ENCODE data around the gene SEC24A. TPM values are rescaled to one million over a fixed set of nuclear protein-coding genes. Genes with fewer than 3 reads are reported as not detected.
"Not testable (repeated sequence)": the region's sequence is repeated elsewhere in the genome, so short reads cannot be mapped to it uniquely, and the experiment has no call there.

Gene SEC24A
- 6.8 and 8.0 TPM in 2 replicates for total RNA-seq (2014; rRNA removed; shearing (Covaris generic))

DNA sequence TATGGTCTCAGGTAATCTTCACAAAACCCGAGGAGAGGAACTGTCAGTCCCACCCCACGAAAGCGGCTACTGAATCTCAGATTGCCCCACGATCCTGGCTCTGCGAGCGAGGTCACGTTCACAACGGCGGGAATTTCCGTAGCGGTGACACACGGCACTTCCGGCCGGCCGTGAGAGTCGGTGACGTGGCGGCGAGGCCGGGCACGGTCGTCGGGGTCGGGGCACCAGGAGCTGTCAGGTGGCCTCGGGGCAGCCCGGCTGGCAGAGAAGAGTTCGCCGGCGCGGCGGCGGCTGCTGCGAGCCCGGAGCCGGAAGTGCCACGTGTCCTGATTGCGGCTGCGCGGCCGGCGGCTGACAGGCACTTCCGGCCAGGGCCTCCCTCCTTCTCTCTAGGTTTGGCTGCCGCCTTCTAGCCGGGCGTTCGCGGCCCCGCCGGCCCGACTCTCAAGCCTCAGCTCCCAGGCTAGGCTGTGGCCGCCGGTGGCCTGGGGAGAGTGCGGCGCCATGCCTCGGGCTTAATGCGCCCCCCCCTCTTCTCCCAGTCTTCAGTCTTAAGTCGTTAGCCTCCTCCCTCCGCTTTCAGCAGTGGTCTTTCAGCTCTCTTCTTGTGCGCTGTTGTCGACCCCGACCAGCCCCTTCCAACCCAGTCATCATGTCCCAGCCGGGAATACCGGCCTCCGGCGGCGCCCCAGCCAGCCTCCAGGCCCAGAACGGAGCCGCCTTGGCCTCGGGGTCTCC is at the start of gene SEC24A:
TSS of gene SEC24A (plus strand) at position 361 of the 738 bp plus-strand sequence. CDS start at position 653, 292 bp downstream.
- in situ Hi-C loops (cut with HindIII; ENCODE audit: low sequenced_read_pairs): no loop called here
- DNase-seq (ENCODE audit: low spot score): peak; percentile 83

DNA sequence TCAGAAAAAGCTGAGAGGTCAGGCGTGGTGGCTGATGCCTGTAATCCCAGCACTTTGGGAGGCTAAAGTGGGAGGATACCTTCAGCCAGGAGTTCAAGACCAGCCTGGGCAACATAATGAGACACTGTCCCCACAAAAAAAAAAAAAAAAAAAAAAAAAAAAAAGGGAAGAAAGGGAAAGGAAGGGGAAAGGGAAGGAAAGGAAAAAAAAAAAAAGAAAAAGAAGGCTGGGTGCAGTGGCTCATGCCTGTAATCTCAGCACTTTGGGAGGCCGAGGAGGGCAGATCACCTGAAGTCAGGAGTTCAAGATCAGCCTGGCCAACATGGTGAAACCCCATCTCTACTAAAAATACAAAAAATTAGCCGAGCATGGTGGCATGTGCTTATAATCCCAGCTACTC is 48.8 kb upstream of the SEC24A start:
- in situ Hi-C loops (cut with HindIII; ENCODE audit: low sequenced_read_pairs); DNase-seq (ENCODE audit: low spot score): not testable (repeated sequence)

DNA sequence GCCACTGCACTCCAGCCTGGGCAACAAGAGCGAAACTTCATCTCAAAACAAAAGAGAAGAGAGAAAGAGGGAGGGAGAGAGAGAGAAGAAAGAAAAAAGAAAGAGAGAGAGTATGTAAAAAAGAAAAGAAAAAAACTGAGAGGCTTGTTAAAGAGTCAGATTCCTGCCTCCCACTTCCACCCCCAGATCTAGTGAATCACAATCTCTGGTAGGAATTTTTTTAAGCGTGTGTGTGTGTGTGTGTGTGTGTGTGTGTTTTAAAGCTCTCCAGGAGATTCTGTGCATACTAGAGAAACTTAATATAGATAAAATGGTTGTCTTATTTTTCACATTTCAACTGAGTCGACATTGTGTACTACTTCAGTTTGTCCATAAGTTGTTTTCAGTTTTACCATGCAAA is 48.0 kb upstream of the SEC24A start:
- in situ Hi-C loops (cut with HindIII; ENCODE audit: low sequenced_read_pairs): no loop called here
- no peak for DNase-seq (ENCODE audit: low spot score)

DNA sequence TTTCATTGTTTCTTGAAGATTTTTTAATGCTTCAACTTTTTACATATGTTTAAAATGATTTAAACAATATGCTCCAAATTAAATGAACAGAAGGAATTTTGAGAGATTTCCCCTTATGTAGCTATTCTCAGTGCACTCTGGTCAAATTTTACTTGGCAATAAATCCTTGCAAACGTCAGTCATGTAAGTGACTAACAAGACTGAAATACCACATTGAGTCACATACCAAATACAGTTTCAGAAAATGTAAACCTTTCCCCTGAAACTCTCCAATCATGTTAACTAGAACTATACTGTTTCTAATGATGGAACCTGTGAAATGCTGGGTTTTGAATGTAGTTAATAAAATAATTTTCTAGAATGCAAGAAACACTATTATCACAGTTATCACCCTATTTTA is 45.5 kb upstream of the SEC24A start:
- in situ Hi-C loops (cut with HindIII; ENCODE audit: low sequenced_read_pairs): no loop called here
- no peak for DNase-seq (ENCODE audit: low spot score)

DNA sequence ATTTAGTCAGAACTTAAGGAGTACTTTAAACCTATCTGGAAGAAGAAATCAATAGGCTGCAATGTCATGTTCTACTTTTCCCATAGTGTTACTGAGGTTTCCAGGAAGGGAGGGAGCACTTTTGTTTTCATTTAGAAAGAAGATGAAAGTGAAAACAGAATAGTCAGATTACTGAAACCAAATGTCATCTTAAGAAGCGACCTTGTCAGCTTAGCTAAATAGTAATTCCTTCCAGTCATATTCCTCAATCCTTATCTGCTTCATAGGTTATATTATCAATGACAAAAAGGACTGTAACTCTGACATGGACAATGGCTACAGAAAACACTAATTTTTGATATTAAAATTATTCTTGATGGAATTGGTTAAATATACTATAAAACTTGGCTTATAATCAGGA is 43.7 kb upstream of the SEC24A start:
- in situ Hi-C loops (cut with HindIII; ENCODE audit: low sequenced_read_pairs): no loop called here
- DNase-seq (ENCODE audit: low spot score): no peak

DNA sequence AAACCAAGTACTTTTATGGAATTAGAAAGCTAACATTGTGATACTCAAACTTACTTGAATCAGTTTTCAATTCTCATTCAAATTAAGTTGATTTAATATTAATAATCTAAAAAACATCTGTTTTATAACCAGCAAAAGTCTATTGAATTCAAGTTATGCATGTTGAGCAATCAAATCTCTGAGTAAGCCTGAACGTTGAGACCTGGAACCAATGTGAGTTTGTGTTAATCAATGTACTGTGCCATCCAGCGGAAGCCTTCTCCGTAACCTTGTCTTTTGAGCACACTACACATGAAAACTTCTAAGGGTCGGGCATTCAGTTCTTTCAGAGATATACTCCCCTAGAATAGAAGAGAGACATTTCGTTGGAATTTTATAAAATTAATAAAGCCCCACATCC is 41.9 kb upstream of the SEC24A start:
- no peak for DNase-seq (ENCODE audit: low spot score)
- in situ Hi-C loops (cut with HindIII; ENCODE audit: low sequenced_read_pairs): no loop called here

DNA sequence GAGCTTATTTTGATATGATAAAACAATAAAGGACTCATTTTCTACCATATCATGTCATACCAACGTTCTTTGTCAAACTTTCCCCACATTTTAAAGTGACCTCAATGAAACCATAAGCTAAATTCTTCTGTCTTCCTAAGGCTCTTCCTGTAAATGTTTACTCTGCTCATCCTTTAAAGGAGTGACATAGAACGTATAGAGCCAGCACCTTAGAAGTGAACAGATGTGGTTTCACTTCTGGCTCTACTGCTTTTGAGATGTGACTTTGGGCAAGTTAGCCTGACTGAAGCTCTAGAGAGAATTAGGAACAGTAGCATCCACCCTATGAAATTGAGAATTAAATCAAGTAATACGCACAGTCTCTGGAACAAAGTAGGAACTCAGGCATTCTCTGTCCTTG is 40.0 kb upstream of the SEC24A start:
- in situ Hi-C loops (cut with HindIII; ENCODE audit: low sequenced_read_pairs): no loop called here
- DNase-seq (ENCODE audit: low spot score): no peak

DNA sequence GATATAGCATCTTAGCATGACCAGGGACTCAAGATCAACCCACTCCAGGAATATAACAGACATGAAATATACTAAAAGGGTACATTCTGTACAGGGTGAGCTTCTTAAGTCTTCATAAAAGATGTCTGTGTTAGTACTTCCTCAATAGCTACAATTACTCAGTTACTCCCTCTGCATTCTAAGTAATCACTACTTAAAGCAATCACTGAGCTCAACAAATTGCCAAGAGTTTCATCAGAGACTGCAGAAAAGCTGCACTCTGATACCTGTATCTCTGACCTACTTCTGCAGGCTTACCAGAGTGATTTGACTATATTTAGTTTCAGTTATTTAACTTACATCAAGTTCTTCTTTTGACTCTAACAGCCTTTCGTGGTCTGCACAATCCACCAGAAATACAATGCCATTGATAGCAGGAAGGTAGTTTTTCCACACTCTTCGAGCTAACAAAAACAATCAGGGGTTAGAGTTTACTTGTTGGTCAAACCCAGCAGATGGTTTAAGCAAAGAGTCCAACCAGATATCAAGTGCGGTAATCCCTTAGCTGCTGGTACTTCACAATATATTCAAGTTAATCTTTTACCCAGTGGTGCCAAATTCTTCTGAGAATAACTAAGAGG is 39.2 kb upstream of the SEC24A start:
- in situ Hi-C loops (cut with HindIII; ENCODE audit: low sequenced_read_pairs): no loop called here
- no peak for DNase-seq (ENCODE audit: low spot score)

DNA sequence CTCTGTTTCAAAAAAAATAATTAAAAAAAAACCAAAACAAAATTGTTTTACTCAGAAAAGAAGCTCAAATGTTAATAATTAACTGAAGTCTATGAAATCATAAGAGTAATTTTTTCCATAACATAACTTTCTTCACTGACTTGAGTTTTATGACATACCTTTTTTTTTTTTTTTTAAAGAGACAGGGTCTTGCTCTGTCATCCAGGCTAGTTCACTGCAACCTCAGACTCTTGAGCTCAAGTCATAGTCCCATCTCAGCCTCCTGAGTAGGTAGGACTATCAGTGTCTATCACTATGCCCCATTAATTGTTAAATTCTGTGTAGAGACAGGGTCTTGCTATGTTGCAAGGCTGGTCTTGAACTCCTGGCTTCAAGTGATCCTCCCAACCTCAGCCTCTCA is 37.9 kb upstream of the SEC24A start:
- in situ Hi-C loops (cut with HindIII; ENCODE audit: low sequenced_read_pairs): no loop called here
- no peak for DNase-seq (ENCODE audit: low spot score)

DNA sequence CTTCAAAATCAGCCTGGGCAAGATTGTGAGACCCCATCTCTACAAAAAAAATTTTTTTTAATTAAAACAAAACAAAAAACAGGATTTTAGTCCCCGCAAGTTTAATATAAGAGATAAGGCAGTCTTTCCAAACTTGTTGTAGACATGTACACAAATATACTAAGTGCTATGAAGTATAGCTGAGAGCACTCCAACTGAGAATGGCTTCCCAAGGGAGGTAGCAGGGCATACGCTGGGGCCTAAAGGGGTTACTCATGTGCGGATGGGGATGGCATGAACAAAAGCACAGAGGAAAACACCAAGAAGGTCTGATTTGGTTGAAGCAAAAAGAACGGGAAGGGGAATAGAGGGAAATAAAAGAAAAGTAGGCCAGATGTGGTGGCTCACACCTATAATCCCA is 37.1 kb upstream of the SEC24A start:
- no peak for DNase-seq (ENCODE audit: low spot score)
- in situ Hi-C loops (cut with HindIII; ENCODE audit: low sequenced_read_pairs): no loop called here

DNA sequence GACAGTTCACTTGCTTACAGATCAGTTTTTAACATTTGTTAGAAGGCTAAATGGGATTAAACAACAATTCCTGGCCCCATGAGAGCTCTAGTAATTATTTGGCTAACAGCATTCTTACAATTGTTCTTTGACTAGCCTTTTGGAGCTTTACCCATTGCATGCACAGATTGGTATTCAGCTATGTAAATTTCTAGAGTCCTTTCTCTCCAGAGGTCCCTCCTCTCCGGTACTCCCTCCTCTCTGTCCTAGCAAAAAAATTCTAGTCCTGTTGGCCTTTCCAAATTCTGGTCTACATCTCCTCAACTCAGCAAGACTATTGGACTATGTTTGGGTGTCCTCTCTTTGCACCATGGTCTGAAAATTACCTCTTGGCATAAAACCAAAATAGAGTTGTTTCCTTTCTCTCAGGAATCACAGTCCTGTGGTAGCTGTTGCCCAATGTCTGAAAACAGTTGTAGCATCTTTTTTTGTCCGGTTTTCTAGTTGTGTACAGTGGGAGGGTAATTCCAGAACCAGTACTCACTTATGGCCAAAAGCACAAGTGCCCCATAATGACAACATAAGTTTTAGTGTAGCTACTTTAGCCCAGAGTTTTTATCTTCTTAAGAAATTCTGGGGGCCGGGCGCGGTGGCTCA is 34.0 kb upstream of the SEC24A start:
- no peak for DNase-seq (ENCODE audit: low spot score)
- in situ Hi-C loops (cut with HindIII; ENCODE audit: low sequenced_read_pairs): no loop called here

DNA sequence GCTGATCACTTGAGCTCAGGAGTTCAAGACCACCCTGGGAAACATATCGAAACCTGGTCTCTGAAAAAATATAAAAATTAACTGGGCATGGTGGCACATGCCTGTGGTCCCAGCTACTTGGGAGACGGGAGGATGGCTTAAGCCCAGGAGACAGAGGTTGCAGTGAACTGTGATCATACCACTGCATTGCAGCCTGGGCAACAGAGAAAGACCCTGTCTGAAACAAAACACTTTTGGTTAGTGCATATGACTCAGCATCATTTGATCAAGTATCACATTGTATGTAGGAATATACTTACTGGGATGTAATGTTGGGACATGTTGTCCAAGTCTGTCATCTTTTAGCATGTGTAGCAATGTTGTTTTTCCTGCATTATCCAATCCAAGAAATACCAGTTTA is 28.0 kb upstream of the SEC24A start:
- DNase-seq (ENCODE audit: low spot score): no peak
- in situ Hi-C loops (cut with HindIII; ENCODE audit: low sequenced_read_pairs): no loop called here

DNA sequence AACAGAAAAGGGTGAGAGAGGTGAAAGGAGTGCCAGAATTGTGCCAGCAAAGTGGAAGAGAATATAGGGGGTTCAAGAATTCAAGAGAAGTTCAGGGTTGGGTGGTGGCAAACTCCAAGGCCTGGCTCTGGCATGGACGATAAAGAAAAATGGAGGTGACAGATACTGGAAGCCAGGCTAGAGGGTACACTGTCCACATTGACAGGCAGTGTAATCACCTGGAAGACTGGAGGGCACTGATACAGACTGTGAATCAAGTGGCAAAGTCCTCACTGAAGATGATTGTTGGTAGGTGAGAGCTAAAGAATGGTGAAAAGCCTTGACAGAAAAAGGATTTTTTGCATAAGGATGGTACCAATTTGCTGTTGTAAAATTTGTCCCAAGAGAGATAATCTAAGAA is 23.0 kb upstream of the SEC24A start:
- no peak for DNase-seq (ENCODE audit: low spot score)
- in situ Hi-C loops (cut with HindIII; ENCODE audit: low sequenced_read_pairs): no loop called here

DNA sequence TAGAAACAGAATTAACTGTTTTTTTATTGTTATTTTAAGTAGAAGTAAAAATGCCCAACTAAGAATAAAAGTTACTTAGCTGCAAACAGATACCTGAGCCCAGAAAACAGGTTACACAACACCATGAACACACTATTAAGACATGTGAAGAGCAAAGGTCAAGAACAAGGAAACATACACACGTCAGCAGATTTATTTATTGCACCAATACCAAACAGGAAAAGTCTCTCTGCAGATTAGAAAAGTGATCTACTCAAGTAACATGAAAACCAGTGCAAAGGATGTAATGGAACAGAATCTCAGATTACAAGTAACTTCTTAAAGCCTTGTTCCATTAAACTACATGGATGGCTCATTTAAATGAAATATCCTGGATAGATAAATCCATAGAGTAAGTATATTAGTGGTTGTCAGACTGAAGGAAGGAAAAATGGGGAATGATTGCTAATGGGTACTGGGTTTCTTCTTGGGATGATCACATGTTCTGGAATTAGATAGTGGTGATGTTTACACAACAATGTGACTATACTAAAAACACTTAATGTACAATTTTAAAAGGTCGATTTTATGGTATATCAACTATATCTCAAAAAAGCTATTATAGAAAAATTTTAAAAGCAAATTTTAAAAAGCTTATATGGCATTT is 22.1 kb upstream of the SEC24A start:
- in situ Hi-C loops (cut with HindIII; ENCODE audit: low sequenced_read_pairs): no loop called here

DNA sequence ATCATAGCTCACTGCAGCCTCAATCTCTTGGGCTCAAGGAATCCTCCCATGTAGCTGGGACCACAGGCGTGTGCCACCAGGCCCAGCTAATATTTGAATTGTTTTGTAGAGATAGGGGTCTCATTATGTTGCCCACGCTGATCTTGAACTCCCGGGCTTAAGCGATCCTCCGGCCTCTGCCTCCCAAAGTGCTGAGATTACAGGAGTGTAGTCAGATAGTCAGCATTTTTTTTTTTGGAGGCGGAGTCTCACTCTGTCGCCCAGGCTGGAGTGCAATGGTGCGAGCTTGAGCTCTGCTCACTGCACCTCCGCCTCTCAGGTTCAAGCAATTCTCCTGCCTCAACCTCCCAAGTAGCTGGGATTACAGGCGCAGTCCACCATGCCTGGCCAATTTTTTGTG is 14.4 kb upstream of the SEC24A start:
- DNase-seq (ENCODE audit: low spot score): no peak
- in situ Hi-C loops (cut with HindIII; ENCODE audit: low sequenced_read_pairs): no loop called here

More for the DNA sequence above, 22.1 kb upstream of the SEC24A start:
- no peak for DNase-seq (ENCODE audit: low spot score)

DNA sequence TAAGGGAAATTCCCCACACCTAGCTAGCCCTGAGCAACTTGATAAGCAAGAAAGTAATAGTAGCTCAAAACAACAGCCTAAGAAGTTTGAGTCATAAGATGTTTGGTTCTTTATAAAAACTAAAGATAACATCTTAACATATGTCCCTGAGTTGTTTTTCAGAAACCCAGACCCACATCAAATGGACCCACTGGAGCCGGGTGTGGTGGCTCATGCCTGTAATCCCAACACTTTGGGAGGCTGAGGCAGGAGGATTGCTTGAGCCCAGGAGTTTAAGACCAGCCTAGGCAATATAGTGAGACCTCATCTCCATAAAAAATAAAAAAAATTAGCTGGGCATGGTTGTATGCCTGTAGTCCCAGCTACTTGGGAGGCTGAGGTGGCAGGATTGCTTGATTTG is 13.2 kb upstream of the SEC24A start:
- in situ Hi-C loops (cut with HindIII; ENCODE audit: low sequenced_read_pairs): not testable (repeated sequence)

DNA sequence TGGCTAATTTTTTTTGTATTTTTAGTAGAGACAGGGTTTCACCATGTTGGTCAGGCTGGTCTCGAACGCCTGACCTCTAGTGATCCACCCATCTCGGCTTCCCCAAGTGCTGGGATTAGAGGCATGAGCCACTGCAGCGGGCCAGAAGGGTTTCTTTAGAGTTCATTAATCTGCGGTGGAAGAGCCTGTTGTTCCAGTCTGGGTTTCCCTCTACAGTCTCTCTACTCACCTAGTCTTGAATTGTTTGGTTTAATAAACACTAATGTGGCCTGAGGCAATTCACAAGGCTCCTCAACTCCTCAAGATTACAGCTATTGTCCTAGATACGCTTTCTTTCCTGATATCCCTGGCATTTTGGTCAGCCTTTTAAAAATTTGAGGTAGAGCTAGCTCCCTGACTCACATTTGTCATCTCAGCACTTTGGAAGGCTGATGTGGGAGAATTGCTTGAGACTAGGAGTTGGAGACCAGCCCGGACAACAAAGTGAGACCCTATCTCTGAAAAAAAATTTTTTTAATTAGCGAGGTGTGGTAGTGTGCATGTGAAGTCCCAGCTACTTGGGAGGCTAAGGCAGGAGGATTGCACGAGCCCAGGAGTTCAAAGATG is 11.4 kb upstream of the SEC24A start:
- in situ Hi-C loops (cut with HindIII; ENCODE audit: low sequenced_read_pairs): no loop called here
- DNase-seq (ENCODE audit: low spot score): no peak

More for the DNA sequence above, 13.2 kb upstream of the SEC24A start:
- DNase-seq (ENCODE audit: low spot score): not testable (repeated sequence)

DNA sequence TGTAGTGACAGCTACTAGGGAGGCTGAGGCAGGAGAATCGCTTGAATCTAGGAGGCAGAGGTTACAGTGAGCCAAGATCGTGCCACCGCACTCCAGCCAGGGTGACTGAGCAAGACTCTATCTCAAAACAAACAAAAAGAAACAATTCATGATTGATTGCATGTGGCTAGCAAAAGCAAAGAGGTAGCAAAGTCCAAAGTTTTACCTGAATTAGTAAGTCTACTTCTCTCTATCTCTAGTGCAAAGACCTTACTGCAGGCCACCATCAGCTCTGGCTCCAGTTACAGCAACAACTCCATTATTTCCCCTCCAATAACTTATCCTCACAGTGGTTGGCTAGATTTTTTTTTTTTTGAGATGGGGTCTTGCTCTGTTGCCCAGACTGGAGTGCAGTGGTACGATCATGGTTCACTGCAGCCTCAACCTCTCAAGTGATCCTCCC is 9.8 kb upstream of the SEC24A start:
- no peak for DNase-seq (ENCODE audit: low spot score)
- in situ Hi-C loops (cut with HindIII; ENCODE audit: low sequenced_read_pairs): no loop called here

DNA sequence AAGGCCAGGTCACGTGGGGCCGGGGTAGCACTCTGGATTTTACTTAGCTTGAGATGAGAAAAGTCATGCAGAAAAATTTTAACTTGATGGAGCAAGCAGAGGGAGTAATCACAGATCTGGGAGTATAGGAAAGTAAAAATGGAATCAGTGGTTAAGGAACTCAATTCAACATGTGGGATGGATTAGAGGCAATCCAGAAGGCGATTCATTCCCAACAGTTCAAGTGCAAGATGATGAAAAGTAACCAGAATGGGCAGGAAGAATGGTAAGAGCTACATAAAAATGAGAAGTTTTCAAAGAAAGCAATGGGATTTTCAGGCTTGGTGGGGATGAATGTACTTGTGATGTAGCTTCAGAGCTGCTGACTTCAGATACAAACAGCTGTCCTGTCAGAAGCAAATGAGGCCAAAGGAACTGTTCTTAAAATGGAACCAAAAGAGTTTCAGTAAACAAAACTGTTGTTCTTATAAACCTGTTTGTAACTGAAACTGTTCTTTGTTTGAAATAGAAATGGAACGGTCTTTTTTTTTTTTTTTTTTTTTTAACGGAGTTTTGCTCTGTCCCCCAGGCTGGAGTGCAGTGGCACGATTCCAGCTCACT is 5.6 kb upstream of the SEC24A start:
- in situ Hi-C loops (cut with HindIII; ENCODE audit: low sequenced_read_pairs): no loop called here
- DNase-seq (ENCODE audit: low spot score): no peak
